Measurements from ENCODE around the gene SCML1. TPM values are rescaled to one million over a fixed set of nuclear protein-coding genes. Genes with fewer than 3 reads are reported as not detected.

SCML1 gene
- total and polyA plus RNA-seq, 2 of the 8 experiments (the other 6 are each of a cell fraction or from before 2014, with no cell fraction given): 2.2 to 2.5 TPM

DNA sequence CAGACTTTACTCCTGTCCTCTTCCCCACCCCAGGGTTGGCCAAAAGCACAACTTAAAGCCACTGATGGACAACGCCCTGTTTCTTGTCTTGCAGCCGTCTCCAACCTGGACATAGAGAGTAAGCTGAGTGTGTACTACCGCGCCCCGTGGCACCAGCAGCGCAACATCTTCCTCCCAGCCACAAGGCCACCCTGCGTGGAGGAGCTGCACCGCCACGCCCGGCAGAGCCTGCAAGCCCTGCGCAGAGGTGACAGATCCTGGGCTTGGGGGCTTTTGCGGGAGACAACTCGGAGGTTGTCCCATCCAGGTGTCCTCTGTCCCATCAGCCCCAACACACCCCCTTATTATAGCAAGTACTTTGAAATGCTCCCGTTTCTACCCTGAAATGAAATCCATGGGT is 49.6 kb upstream of the SCML1 start:
- no peak for FAIRE-seq
- no peak overlapping the region for H3K18ac ChIP-seq (ENCODE audit: extremely low read depth, low read length)

More for the DNA sequence above, 49.6 kb upstream of the SCML1 start:
- H2BK12ac ChIP-seq (ENCODE audit: low read depth, low read length): no peak overlapping the region
- H3K23ac ChIP-seq (ENCODE audit: insufficient read length): no peak overlapping the region
- no peak overlapping the region for H2AK5ac ChIP-seq (ENCODE audit: low read depth, low read length)
- H3K9me3 ChIP-seq (ENCODE audit: insufficient read depth in 2 of 2, low read depth in 1 of 2, low read length in 1 of 2): no peaks in the 10 kb centered on the region
- H3K56ac ChIP-seq (replicated peaks; ENCODE audit: insufficient read length, low read depth, low read length): no peak overlapping the region
- H4K5ac ChIP-seq (ENCODE audit: insufficient read length, low read depth, low read length): no peak overlapping the region
- H2BK5ac ChIP-seq (ENCODE audit: low read depth, low read length): no peak overlapping the region
- no peak overlapping the region for H2AFZ ChIP-seq (ENCODE audit: low read length)
- no peak overlapping the region for H3K4me2 ChIP-seq (ENCODE audit: insufficient read depth in 1 of 2, low read depth in 2 of 2, low read length in 2 of 2)
- H4K91ac ChIP-seq (replicated peaks; ENCODE audit: insufficient read length, low read length): no peak overlapping the region
- no peaks in the 10 kb centered on the region for H3K27me3 ChIP-seq (replicated peaks in 1 of 4; ENCODE audit: control insufficient read depth in 3 of 4, extremely low read depth in 1 of 4, insufficient read depth in 3 of 4, low read length in 3 of 4)
- H3K4me3 ChIP-seq (ENCODE audit: extremely low read depth in 1 of 4, insufficient read depth in 2 of 4, low read depth in 3 of 4, low read length in 4 of 4): no peak overlapping the region
- no peak overlapping the region for H2BK120ac ChIP-seq (replicated peaks; ENCODE audit: low read depth, low read length)
- no peaks in the 10 kb centered on the region for H3K23me2 ChIP-seq (ENCODE audit: low read depth, low read length)
- H3K79me2 ChIP-seq (ENCODE audit: control insufficient read depth in 1 of 2, insufficient read depth in 2 of 2, low read length in 2 of 2): no peaks in the 10 kb centered on the region
- no peak for DNase-seq (ENCODE audit: low read depth in 1 of 2, low spot score in 2 of 2)
- no peaks in the 10 kb centered on the region for H3K4me1 ChIP-seq (replicated peaks in 1 of 4; ENCODE audit: control insufficient read depth in 3 of 4, insufficient read depth in 4 of 4, low read length in 3 of 4)
- no peak overlapping the region for H3K27ac ChIP-seq (ENCODE audit: low read depth, low read length)
- no peak overlapping the region; the same call in 1 of the 2 replicates for H4K8ac ChIP-seq (ENCODE audit: extremely low read depth, insufficient read depth, low read length)
- no peak for TF ChIP-seq FOSL1 (IDR thresholded peaks at IDR 0.05; ENCODE audit: insufficient read depth, low read depth, low read length)
- TF ChIP-seq ZNF274 (IDR thresholded peaks at IDR 0.05; ENCODE audit: borderline replicate concordance, extremely low read depth, low read length): no peak
- TF ChIP-seq, protein P1, sequence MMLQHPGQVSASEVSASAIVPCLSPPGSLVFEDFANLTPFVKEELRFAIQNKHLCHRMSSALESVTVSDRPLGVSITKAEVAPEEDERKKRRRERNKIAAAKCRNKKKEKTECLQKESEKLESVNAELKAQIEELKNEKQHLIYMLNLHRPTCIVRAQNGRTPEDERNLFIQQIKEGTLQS (IDR thresholded peaks at IDR 0.05; ENCODE audit: insufficient read depth, low read depth, low read length): no peak
- no peak for TF ChIP-seq RNF2 (IDR thresholded peaks at IDR 0.05; ENCODE audit: borderline replicate concordance, low read depth, low read length, missing control alignments, poor library complexity, severe bottlenecking)
- no peak for TF ChIP-seq YY1 (IDR thresholded peaks at IDR 0.05; ENCODE audit: low read depth, low read length)
- TF ChIP-seq SRF (IDR thresholded peaks at IDR 0.05; ENCODE audit: low read depth, low read length): no peak
- POLR2A ChIA-PET (ENCODE audit: partially characterized antibody): no interaction called here
- no peaks in the 10 kb centered on the region for H3K79me1 ChIP-seq (ENCODE audit: low read depth, low read length)
- no peak overlapping the region for H3K4ac ChIP-seq (replicated peaks; ENCODE audit: insufficient read length, low read depth, low read length)
- no peak overlapping the region for H2BK15ac ChIP-seq (ENCODE audit: low read length)
- H2BK20ac ChIP-seq (ENCODE audit: low read length): no peak overlapping the region
- CTCF ChIA-PET (ENCODE audit: partially characterized antibody): interaction anchor here (0.6 kb wide), 1 partner anchor 630 kb away, joined by 4 read pairs; no protein-coding TSS in a partner anchor
- H3K9ac ChIP-seq (replicated peaks in 1 of 4; ENCODE audit: extremely low read depth in 1 of 4, low read depth in 3 of 4, low read length in 3 of 4): no peak overlapping the region
- no peaks in the 10 kb centered on the region for H3K36me3 ChIP-seq (ENCODE audit: control insufficient read depth in 2 of 4, insufficient read depth in 4 of 4, low read length in 3 of 4)
- no peak overlapping the region for H3K14ac ChIP-seq (ENCODE audit: insufficient read length)
- 90% methylated on average over 14 of the region's 14 CpGs; no CpG with 5 or more reads in 1 of the 2 experiments for WGBS, 2 experiments (ENCODE audit: extremely low coverage in 1 of 2, insufficient coverage in 1 of 2, insufficient read length in 1 of 2, insufficient replicate concordance in 2 of 2, low coverage in 1 of 2, low lambda C conversion rate in 2 of 2, missing lambda C conversion rate in 1 of 2)
- H4K20me1 ChIP-seq (replicated peaks in 1 of 2; ENCODE audit: control insufficient read depth in 1 of 2, insufficient read depth in 2 of 2, low read length in 2 of 2): no peaks in the 10 kb centered on the region
